HepG2 (cell line): ENCODE measurements around the gene WDR18. TPM values are rescaled to one million over a fixed set of nuclear protein-coding genes. Genes with fewer than 3 reads are reported as not detected.
A peak's percentile ranks its signal among the peaks of the same experiment; 100 is the strongest.

Experiments used
- CC2D1A ChIP-seq: sonication (generic); formaldehyde crosslinking; IDR thresholded peaks from 2 replicates; pipeline ENCODE4 v1.8.1; 2023; ENCODE audit warnings: mild to moderate bottlenecking, missing genetic modification reagents
- ETV5 ChIP-seq: IDR thresholded peaks from 2 replicates; pipeline ENCODE4 v1.6.1; 2018; ENCODE audit warnings: missing biosample characterization, missing genetic modification reagents, inconsistent platforms, borderline replicate concordance
- FOXP1 ChIP-seq, 2 experiments: fragments of 450-650 bp in 1 of 2; IDR thresholded peaks; 2 replicates each; pipeline ENCODE4 v1.6.1; 2017 to 2018; ENCODE audit warnings: antibody characterized with exemption in 1 of 2
- GFI1 ChIP-seq: sonication (generic); formaldehyde crosslinking; IDR thresholded peaks from 2 replicates; pipeline ENCODE4 v1.5.0; 2020; ENCODE audit warnings: missing genetic modification reagents, mild to moderate bottlenecking, borderline replicate concordance
- HBP1 ChIP-seq: IDR thresholded peaks from 2 replicates; pipeline ENCODE4 v1.6.1; 2016; ENCODE audit warnings: low read depth, control low read depth
- NAIF1 ChIP-seq: sonication (generic); formaldehyde crosslinking; IDR thresholded peaks from 2 replicates; pipeline ENCODE4 v1.5.0; 2020; ENCODE audit warnings: mild to moderate bottlenecking, missing genetic modification reagents, borderline replicate concordance
- NFIB ChIP-seq: sonication (generic); formaldehyde crosslinking; IDR thresholded peaks from 2 replicates; pipeline ENCODE4 v1.9.0; 2021; ENCODE audit warnings: missing genetic modification reagents, mild to moderate bottlenecking, borderline replicate concordance
- PAF1 ChIP-seq: IDR thresholded peaks from 2 replicates; pipeline ENCODE4 v1.6.1; 2016; ENCODE audit warnings: missing genetic modification reagents, missing compliant biosample characterization
- PHF5A ChIP-seq: IDR thresholded peaks from one replicate; pipeline ENCODE4 v1.6.1; 2018; ENCODE audit warnings: low read depth, missing genetic modification reagents; ENCODE audit not compliant: unreplicated experiment
- PRDM15 ChIP-seq: sonication (generic); formaldehyde crosslinking; IDR thresholded peaks from 2 replicates; pipeline ENCODE4 v1.4.0; 2020; ENCODE audit warnings: missing genetic modification reagents
- SIN3A ChIP-seq: IDR thresholded peaks from 2 replicates; pipeline ENCODE4 v1.6.1; 2011; ENCODE audit warnings: low read depth, mild to moderate bottlenecking, control low read depth, low read length, borderline replicate concordance
- SIX4 ChIP-seq: sonication (generic); formaldehyde crosslinking; IDR thresholded peaks from 2 replicates; pipeline ENCODE4 v1.4.0; 2020; ENCODE audit warnings: missing genetic modification reagents
- SP2 ChIP-seq: sonication (generic); formaldehyde crosslinking; IDR thresholded peaks from 2 replicates; pipeline ENCODE4 v1.5.1; 2020; ENCODE audit warnings: mild to moderate bottlenecking, missing genetic modification reagents
- SP4 ChIP-seq: sonication (generic); formaldehyde crosslinking; IDR thresholded peaks from 2 replicates; pipeline ENCODE4 v1.8.1; 2023; ENCODE audit warnings: mild to moderate bottlenecking, missing genetic modification reagents
- ZBTB49 ChIP-seq: sonication (generic); formaldehyde crosslinking; IDR thresholded peaks from 2 replicates; pipeline ENCODE4 v1.4.0; 2020; ENCODE audit warnings: missing genetic modification reagents, borderline replicate concordance
- ZKSCAN1 ChIP-seq: fragments of 150-350 bp; IDR thresholded peaks from 2 replicates; pipeline ENCODE4 v1.6.1; 2014; ENCODE audit warnings: low read length
- ZNF513 ChIP-seq: sonication (generic); formaldehyde crosslinking; conservative IDR thresholded peaks from 2 replicates; pipeline ENCODE4 v1.5.0; 2020; ENCODE audit warnings: missing genetic modification reagents
- ZNF761 ChIP-seq: sonication (generic); formaldehyde crosslinking; conservative IDR thresholded peaks from 2 replicates; pipeline ENCODE4 v1.4.0; 2020; ENCODE audit warnings: mild to moderate bottlenecking, missing genetic modification reagents
- ZNF878 ChIP-seq: sonication (generic); formaldehyde crosslinking; IDR thresholded peaks from 2 replicates; pipeline ENCODE4 v1.8.1; 2023; ENCODE audit warnings: mild to moderate bottlenecking, missing genetic modification reagents, moderate library complexity
- polyA plus RNA-seq, 8 experiments: library from polyadenylated mRNA; depleted of rRNA in 3 of 8; stranded (reverse) in 7 of 8; unstranded in 1 of 8; fragments of >200 nt; fragmentation: Illumina TruSeq in 4 of 8; extraction: Trizol in 4 of 8; gene quantifications; 2 replicates each; pipeline versions ENCODE4 v1.2.1 to v1.2.3, GENCODE V29; 2011 to 2016; ENCODE audit warnings: low read depth in 4 of 8, missing spikeins in 1 of 8, mixed read lengths in 1 of 8; ENCODE audit not compliant: insufficient read depth in 1 of 8
- total RNA-seq, 5 experiments: library from RNA; depleted of rRNA; stranded (reverse); fragments of >200 nt; fragmentation: Illumina TruSeq; extraction: Trizol; gene quantifications; 2 replicates each; pipeline ENCODE4 v1.2.3, GENCODE V29; 2016; ENCODE audit warnings: low read depth in 1 of 5

WDR18 gene
- total and polyA plus RNA-seq, 2 of the 13 experiments (the other 11 are each of a cell fraction or from before 2014, with no cell fraction given) = 36.4 to 47.6 TPM

- TF ChIP-seq HBP1 (CRISPR knock-in tag) (no peak), PAF1 (peak; percentile 66; the same call in 1 of the 2 replicates), ETV5 (CRISPR knock-in tag) (peak; percentile 87), ZNF513 (CRISPR knock-in tag) (no peak), ZNF878 (CRISPR knock-in tag) (peak; percentile 53; the same call in 1 of the 2 replicates), ZNF761 (CRISPR knock-in tag) (0 out of 2 replicates have a peak, but pooled peaks have one; percentile 40), PHF5A (CRISPR knock-in tag) (peak; percentile 75), SP2 (no peak), SIX4 (CRISPR knock-in tag) (peak; percentile 27; the same call in 1 of the 2 replicates), GFI1 (CRISPR knock-in tag) (0 out of 2 replicates have a peak, but pooled peaks have one; percentile 16), SP4 (peak; percentile 25; the same call in 1 of the 2 replicates), FOXP1 (IDR thresholded peaks at IDR 0.05) (peak; percentile 18; the same call in 1 of the 2 replicates), FOXP1 (CRISPR knock-in tag; IDR thresholded peaks at IDR 0.05) (peak; percentile 87), SIN3A (peak; percentile 45; the same call in 1 of the 2 replicates), CC2D1A (CRISPR knock-in tag) (no peak), ZBTB49 (CRISPR knock-in tag) (no peak), NFIB (CRISPR knock-in tag) (no peak), ZKSCAN1 (no peak; the same call in 1 of the 2 replicates), PRDM15 (CRISPR knock-in tag) (no peak), NAIF1 (CRISPR knock-in tag) (no peak)
These were observed 31.3 kb upstream of the WDR18 start (continued) for GRCh38 chr19:952680-953444.
